IPS-18a (cell line): ENCODE results near the gene OCSTAMP.

Source experiments
- H3K27ac ChIP-seq: one replicate; pipeline ENCODE4 v1.5.1; 2013; ENCODE audit warnings: low read length
- H3K27me3 ChIP-seq: one replicate; pipeline ENCODE4 v1.6.1; 2013; ENCODE audit warnings: mild to moderate bottlenecking, low read length; ENCODE audit not compliant: control insufficient read depth, insufficient read depth
- H3K36me3 ChIP-seq: one replicate; pipeline ENCODE4 v1.6.1; 2013; ENCODE audit warnings: low read depth, low read length; ENCODE audit not compliant: control insufficient read depth
- H3K4me1 ChIP-seq: one replicate; pipeline ENCODE4 v1.6.1; 2013; ENCODE audit warnings: low read depth, low read length; ENCODE audit not compliant: control insufficient read depth
- H3K4me3 ChIP-seq: one replicate; pipeline ENCODE4 v1.5.1; 2013; ENCODE audit warnings: low read length
- H3K9ac ChIP-seq: one replicate; pipeline ENCODE4 v1.6.1; 2013; ENCODE audit warnings: mild to moderate bottlenecking, low read length, moderate library complexity
- H3K9me3 ChIP-seq: one replicate; pipeline ENCODE4 v1.6.1; 2013; ENCODE audit warnings: low read depth, low read length; ENCODE audit not compliant: control insufficient read depth

OCSTAMP gene, protein sequence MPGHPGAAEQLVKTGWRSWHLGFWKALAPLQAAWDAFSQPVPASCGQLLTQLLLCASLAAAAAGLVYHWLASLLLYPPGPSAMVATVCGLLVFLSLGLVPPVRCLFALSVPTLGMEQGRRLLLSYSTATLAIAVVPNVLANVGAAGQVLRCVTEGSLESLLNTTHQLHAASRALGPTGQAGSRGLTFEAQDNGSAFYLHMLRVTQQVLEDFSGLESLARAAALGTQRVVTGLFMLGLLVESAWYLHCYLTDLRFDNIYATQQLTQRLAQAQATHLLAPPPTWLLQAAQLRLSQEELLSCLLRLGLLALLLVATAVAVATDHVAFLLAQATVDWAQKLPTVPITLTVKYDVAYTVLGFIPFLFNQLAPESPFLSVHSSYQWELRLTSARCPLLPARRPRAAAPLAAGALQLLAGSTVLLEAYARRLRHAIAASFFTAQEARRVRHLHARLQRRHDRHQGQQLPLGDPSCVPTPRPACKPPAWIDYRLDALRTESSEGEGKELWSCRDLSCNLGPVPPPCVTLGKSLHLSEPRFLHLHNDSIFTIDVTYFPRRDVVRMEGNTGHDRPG

DNA sequence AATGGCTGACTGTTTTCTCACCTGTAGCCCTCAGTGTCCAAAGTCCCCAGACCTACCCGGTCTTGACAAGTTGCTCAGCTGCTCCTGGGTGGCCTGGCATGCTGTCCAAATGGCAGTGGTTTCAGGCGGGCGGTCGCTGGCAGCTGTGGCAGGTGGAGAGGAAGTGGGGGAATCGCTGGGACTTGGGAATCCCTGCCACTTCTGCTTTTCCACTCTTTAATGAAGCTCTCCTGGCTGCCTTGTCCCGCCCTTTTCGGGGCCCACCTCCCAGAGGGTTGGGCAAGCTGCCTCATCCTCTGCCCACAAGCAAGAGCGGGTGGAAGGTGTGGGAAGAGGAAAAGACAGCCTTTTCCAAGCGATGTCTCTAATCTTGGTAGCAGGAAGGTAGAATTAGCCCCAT is at the start of gene OCSTAMP:
Gene OCSTAMP, minus strand, starts transcription at position 194 of the 400 bp plus-strand sequence. Its CDS starts 94 bp downstream, at position 100.
- Histone ChIP-seq H3K4me1 (peaks cover 37% of the 10 kb centered on the region), H3K4me3 (no peak within 1 kb of the TSS), H3K9ac (peak within 1 kb of the TSS; percentile 65), H3K27me3 (no peaks in the 10 kb centered on the region), H3K36me3 (no peaks in the 10 kb centered on the region), H3K27ac (peak within 1 kb of the TSS; percentile 54), H3K9me3 (no peaks in the 10 kb centered on the region)

DNA sequence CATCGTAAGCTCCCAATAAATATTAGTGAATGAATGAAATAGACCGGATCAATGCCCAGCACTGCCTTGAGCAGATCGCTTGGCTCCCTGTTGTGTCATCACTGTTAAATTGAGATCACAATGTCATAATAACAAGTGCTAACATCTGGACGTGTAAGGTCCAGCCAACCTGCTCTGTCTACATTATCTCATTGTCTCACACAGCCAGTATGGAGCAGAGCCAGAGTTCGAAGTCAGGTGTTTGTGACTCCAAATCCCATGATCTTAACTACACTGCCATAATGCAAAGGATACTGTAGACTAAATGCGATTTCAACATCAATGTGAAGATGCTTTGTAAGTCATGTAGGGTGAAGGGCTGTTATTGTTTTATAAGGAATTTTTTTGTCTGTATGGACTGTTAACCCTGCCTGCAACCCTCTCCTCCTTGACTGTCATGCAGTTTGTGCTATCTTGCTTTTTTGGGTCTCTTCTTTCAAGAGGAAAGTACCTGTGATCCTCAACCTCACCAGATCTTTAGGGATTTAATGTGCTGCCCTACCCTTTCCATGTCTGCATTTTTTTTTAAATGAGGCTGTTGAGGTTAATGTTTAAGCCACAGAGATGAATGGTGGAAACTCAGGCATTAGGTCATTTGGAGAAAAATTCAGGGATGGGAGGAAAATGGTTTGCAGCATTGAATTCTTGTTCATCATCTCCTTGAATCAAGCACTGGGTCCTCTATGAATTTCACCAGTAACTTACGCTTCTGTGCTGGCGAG is 49.0 kb upstream of the OCSTAMP start:
- Histone ChIP-seq H3K4me1 (peaks cover 17% of the 10 kb centered on the region), H3K9me3 (no peaks in the 10 kb centered on the region), H3K27me3 (no peaks in the 10 kb centered on the region), H3K9ac (no peak overlapping the region), H3K36me3 (no peaks in the 10 kb centered on the region), H3K27ac (no peak overlapping the region), H3K4me3 (no peak overlapping the region)

DNA sequence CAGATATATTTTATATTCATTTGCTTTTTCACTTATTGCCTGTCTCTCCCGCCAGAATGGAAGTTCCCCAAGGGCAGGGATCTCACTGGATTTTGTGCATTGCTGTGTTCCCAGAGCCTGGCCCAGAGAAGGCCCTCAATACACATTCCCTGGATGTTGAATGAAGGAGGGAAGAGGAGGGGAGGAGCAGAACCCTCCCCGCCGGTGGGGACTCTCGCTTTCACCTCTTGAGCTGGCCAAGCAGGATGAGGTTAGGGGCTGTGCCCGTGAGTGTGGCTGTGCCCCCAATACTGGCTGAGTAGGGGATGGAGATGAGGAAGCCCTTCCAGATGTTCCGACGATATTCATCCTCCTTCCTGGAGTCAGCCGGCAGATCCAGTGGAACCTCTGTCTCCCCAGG is 45.5 kb upstream of the OCSTAMP start:
- Histone ChIP-seq H3K27me3 (no peaks in the 10 kb centered on the region), H3K9ac (no peak overlapping the region), H3K9me3 (no peaks in the 10 kb centered on the region), H3K27ac (no peak overlapping the region), H3K4me3 (no peak overlapping the region), H3K36me3 (no peaks in the 10 kb centered on the region), H3K4me1 (peaks cover 19% of the 10 kb centered on the region)

DNA sequence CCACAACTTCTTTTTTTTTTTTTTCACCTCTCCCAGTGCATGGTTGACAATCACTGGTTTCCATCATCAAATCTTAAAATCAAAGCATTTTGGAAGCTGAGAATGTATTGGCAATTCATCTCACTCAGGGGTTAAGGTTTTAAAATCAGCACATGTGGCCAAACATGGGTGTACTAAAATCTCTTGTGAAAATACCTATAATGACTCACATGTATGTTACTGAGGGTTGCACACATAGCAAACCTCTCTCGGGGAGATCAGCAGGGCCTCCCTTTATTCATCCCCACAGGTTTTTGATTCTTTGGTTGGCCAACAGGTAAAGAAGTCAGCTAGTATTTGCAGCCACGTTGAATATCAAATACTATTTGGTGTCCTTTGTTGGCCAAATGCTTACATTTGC is 44.3 kb upstream of the OCSTAMP start:
- no peak overlapping the region for H3K9ac ChIP-seq
- H3K36me3 ChIP-seq = no peaks in the 10 kb centered on the region
- H3K4me3 ChIP-seq = no peak overlapping the region
- H3K27ac ChIP-seq = no peak overlapping the region
- no peaks in the 10 kb centered on the region for H3K27me3 ChIP-seq
- H3K9me3 ChIP-seq = no peaks in the 10 kb centered on the region
- H3K4me1 ChIP-seq = peaks cover 19% of the 10 kb centered on the region

DNA sequence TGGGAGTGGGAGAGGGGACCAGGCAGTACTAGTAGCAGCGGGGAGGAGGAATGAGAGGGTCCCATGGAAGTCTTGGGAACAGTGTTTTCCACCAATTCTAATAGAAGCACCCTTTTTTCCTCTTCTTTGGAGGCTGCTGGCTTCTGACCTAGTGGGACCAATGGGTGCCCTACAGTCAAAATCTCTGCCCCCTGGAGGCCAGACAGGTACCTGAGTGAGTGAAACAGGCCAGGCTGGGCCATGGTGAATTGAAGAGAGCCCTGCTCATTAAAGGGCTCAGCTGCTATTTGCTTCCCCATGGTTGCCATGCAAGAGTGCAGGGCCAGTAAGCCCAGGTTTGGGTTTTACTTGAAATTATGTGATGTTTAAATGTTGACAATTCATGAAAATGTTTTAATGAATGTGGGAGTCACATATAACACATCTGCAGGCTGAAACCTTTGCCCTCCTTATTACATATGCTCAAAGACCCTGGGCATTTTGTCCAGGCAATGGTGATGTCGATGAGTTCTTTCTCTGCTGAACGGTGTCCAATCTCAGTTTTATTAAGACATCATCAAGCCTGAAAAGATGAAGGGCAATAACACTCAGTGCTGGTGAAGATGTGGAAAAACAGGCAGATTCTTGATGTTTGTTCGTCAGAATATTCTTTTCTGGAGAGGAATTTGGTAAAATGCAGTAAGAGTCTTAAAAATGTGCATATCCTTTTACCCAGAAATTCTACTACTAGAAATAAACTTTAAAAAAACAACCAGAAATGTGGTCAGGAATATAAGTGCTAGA is 42.3 kb upstream of the OCSTAMP start:
- H3K36me3 ChIP-seq = no peaks in the 10 kb centered on the region
- H3K27me3 ChIP-seq = no peaks in the 10 kb centered on the region
- no peaks in the 10 kb centered on the region for H3K9me3 ChIP-seq
- no peak overlapping the region for H3K4me3 ChIP-seq
- H3K4me1 ChIP-seq = peaks cover 19% of the 10 kb centered on the region
- H3K27ac ChIP-seq = no peak overlapping the region
- no peak overlapping the region for H3K9ac ChIP-seq

DNA sequence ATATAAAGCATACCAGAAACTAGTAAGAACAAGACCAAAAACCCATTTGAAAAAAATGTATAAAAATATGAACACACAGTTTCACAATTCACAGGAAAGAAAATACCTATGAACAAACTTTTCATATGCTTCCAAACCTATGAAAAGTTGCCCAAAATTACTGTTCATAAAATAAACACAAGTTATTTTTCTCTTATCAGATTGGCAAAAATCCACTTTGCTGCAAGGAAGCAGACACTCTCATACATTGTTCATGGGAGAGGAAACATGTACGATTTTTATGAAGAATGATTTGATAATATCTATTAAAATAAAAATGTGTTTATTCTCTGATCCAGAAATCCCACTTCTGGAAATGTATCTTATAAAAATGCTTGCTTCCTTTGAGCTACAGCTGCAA is 40.0 kb upstream of the OCSTAMP start:
- Histone ChIP-seq H3K9ac (no peak overlapping the region), H3K27ac (no peak overlapping the region), H3K4me3 (no peak overlapping the region), H3K36me3 (no peaks in the 10 kb centered on the region), H3K27me3 (no peaks in the 10 kb centered on the region), H3K4me1 (peaks cover 15% of the 10 kb centered on the region), H3K9me3 (no peaks in the 10 kb centered on the region)

DNA sequence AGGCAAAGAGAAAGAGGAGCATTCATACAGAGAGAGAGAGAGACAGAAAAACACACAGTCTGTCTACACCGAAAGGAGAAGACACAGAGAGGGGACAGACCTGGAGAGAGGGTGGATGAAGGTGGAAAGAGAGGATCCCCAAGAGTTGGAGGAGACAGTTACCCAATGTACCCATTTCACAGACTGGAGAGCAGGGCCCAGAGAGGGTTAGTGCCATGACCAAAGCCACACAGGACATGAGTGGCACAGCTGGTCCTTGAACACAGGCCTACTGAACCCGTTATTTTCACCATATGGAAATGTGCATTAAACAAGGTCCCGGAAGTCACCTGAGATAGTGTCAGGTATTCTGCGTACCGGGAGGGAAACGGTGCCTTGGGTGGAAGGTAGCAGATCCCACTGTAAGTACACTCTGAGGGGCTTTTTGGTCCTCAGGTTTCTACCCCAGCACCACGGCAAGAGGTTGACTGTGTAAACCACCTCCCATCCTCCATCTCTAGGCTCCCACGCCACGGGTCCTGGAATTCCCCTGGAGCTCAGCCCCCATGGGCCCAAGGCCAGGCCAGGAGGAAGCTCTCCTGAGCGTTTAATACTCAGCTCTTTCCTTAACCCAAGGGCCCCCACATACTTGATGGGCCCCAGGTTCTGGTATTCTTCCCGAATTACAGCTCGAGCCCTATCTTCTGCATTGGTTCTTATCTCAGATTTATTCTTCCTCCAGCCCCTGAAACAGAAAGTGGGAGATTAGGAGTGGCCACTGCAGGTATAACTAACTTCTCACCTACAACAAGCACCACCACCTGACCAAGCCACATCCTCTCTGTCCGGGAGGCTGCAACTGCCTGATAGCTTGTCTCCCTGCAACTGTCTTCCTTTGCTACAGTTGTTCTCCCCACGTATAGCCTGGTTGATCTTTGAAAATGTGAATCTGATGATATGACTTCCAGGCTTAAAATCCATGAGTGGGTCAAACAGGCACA is 38.4 kb upstream of the OCSTAMP start:
- no peak overlapping the region for H3K9ac ChIP-seq
- no peaks in the 10 kb centered on the region for H3K9me3 ChIP-seq
- peaks cover 19% of the 10 kb centered on the region for H3K4me1 ChIP-seq
- H3K36me3 ChIP-seq = no peaks in the 10 kb centered on the region
- H3K27ac ChIP-seq = no peak overlapping the region
- H3K4me3 ChIP-seq = no peak overlapping the region
- no peaks in the 10 kb centered on the region for H3K27me3 ChIP-seq

DNA sequence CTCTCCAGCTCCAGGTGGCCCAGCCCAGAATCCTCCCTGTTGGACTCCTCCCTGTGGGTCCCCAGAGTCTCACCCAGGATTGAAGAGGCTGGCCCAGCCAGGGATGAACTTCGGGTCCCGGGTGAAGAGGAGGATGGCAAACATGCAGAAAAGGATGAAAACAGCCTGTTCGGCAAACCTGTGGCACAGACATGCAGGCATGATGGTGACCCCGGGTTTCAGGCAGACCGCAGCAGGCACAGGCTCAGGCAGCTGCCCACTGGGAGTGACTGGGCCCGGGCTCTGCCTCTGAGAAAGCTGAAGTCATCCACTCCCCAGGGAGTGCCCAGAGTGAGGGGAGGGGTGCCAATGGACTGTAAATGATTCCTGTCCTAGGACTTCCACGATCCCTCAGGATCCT is 37.5 kb upstream of the OCSTAMP start:
- H3K4me1 ChIP-seq = peaks cover 27% of the 10 kb centered on the region

DNA sequence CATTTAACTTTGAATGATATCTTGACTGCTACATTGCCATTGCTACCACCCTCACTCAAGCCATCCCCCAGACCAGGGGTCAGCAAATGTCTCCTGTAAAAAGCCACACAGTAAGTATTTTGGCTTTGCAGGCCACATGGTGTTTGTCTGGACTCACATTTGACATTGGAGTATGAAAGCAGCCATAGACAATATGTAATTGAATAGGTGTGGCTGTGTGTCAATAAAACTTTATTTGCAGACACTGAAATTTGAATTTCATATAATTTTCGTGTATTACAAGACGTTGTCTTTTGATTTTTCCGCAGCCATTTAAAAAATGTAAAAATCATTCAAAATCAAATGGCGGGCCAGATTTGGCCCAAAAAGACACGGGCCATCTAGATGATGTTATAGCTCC is 36.3 kb upstream of the OCSTAMP start:
- H3K4me3 ChIP-seq = no peak overlapping the region
- H3K27me3 ChIP-seq = no peaks in the 10 kb centered on the region
- no peaks in the 10 kb centered on the region for H3K36me3 ChIP-seq
- H3K9me3 ChIP-seq = no peaks in the 10 kb centered on the region
- H3K27ac ChIP-seq = no peak overlapping the region
- no peak overlapping the region for H3K9ac ChIP-seq
- peaks cover 31% of the 10 kb centered on the region for H3K4me1 ChIP-seq

More for the DNA sequence above, 37.5 kb upstream of the OCSTAMP start:
- Histone ChIP-seq H3K9me3 (no peaks in the 10 kb centered on the region), H3K27me3 (no peaks in the 10 kb centered on the region), H3K27ac (no peak overlapping the region), H3K9ac (no peak overlapping the region), H3K36me3 (no peaks in the 10 kb centered on the region), H3K4me3 (no peak overlapping the region)

DNA sequence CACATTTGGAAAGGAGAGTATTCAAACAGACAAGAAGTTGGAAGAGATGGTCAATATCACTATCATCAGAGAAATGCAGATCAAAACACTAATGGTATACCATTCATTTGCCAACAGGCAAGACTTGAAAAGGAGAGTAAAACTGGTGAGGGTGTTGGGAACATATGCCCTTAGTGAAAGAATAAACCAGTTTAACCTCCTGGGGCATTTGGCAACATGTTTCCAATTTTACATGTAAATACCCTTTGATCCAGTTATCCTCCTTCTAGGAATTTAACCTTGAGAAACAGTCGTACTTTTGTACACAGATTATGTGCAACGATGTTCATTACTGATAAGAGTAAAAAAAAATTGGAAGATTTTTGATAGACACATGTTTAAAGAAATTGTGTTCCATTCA is 34.1 kb upstream of the OCSTAMP start:
- no peaks in the 10 kb centered on the region for H3K9me3 ChIP-seq
- peak overlapping the region; percentile 23 for H3K4me3 ChIP-seq
- no peak overlapping the region for H3K27ac ChIP-seq
- no peaks in the 10 kb centered on the region for H3K27me3 ChIP-seq
- H3K36me3 ChIP-seq = no peaks in the 10 kb centered on the region
- peaks cover 31% of the 10 kb centered on the region for H3K4me1 ChIP-seq
- no peak overlapping the region for H3K9ac ChIP-seq
